HepG2 (cell line): ENCODE measurements around the gene BCO2. TPM values are rescaled to one million over a fixed set of nuclear protein-coding genes. Genes with fewer than 3 reads are reported as not detected.

Source experiments
- ATAC-seq: fragments of 200-7000 bp; cut with Tn5 transposase; 3 replicates; pipeline ENCODE4 v1.9.1; 2020; ENCODE audit warnings: mild to moderate bottlenecking, moderate library complexity
- BruUV-seq: library from RNA; stranded (reverse); fragments of 400-500 nt; replicated peaks from 2 replicates; lab custom pipeline; 2021; lab: Mats Ljungman, UMichigan
- CTCF ChIA-PET: fragments of 300-600 bp; formaldehyde crosslinking; extraction: SDS; loops from one replicate; lab custom pipeline; 2021; ENCODE audit warnings: low total read pairs, inconsistent platforms, low intra/inter-chr PET ratio; lab: Yijun Ruan, JAX
- POLR2A ChIA-PET: fragments of 350-600 bp; sonication (Branson Sonifier 250); formaldehyde crosslinking; loops from one replicate; lab custom pipeline; 2020; ENCODE audit warnings: antibody characterized with exemption, inconsistent platforms; lab: Yijun Ruan, JAX
- DNase-seq: peaks from one replicate; pipeline ENCODE4 v3.0.0-alpha.2; 2015; ENCODE audit warnings: low spot score
- FAIRE-seq: peaks from 3 replicates; lab custom pipeline; 2011; peaks lifted over from hg19 to GRCh38; lab: Jason Lieb, UNC
- H2AFZ ChIP-seq: one replicate; pipeline ENCODE4 v1.6.1; 2011; ENCODE audit warnings: low read length, inconsistent platforms
- H3K27ac ChIP-seq: fragments of 300-600 bp; 3 replicates; pipeline ENCODE4 v1.8.0; 2011; ENCODE audit warnings: mixed run types, mild to moderate bottlenecking, mixed read lengths, low read length, inconsistent platforms; ENCODE audit not compliant: insufficient read depth; ENCODE audit errors: extremely low read length
- H3K27me3 ChIP-seq, 2 experiments: fragments of 200-600 bp in 1 of 2; 2 replicates in 1 of 2; 3 replicates in 1 of 2; pipeline versions ENCODE4 v1.6.0 to v1.8.0; 2011; ENCODE audit warnings: low read length in 2 of 2, mild to moderate bottlenecking in 2 of 2, moderate library complexity in 2 of 2, inconsistent platforms in 1 of 2; ENCODE audit not compliant: insufficient read depth in 2 of 2, control insufficient read depth in 1 of 2
- H3K36me3 ChIP-seq, 2 experiments: fragments of 200-600 bp in 1 of 2; replicated peaks in 1 of 2; 2 replicates in 1 of 2; 3 replicates in 1 of 2; pipeline versions ENCODE4 v1.5.1 to v1.8.0; 2011; ENCODE audit warnings: low read length in 2 of 2, inconsistent platforms in 1 of 2; ENCODE audit not compliant: insufficient read depth in 2 of 2, control insufficient read depth in 1 of 2
- H3K4me1 ChIP-seq: 2 replicates; pipeline ENCODE4 v1.5.1; 2012; ENCODE audit warnings: low read length, inconsistent platforms; ENCODE audit not compliant: insufficient read depth
- H3K4me2 ChIP-seq: 2 replicates; pipeline ENCODE4 v1.6.0; 2011; ENCODE audit warnings: low read depth, low read length, inconsistent platforms
- H3K4me3 ChIP-seq, 3 experiments: fragments of 200-600 bp in 1 of 3; sonication (generic), shearing (Covaris generic) in 1 of 3; replicated peaks in 1 of 3; 2 replicates each; pipeline ENCODE4 v1.5.1; 2011 to 2016; ENCODE audit warnings: low read length in 3 of 3, inconsistent platforms in 2 of 3, low read depth in 2 of 3, mild to moderate bottlenecking in 2 of 3, control low read depth in 1 of 3, mixed read lengths in 1 of 3; ENCODE audit not compliant: insufficient read depth in 1 of 3
- H3K79me2 ChIP-seq: one replicate; pipeline ENCODE4 v1.6.1; 2011; ENCODE audit warnings: low read length, inconsistent platforms; ENCODE audit not compliant: insufficient read depth
- H3K9ac ChIP-seq: 2 replicates; pipeline ENCODE4 v1.6.0; 2011; ENCODE audit warnings: mild to moderate bottlenecking, low read depth, low read length, inconsistent platforms; ENCODE audit not compliant: insufficient read depth
- H3K9me3 ChIP-seq: 2 replicates; pipeline ENCODE4 v1.5.1; 2012; ENCODE audit warnings: mild to moderate bottlenecking, low read length
- H4K20me1 ChIP-seq: 2 replicates; pipeline ENCODE4 v1.6.0; 2011; ENCODE audit warnings: inconsistent platforms, mild to moderate bottlenecking, low read length, moderate library complexity; ENCODE audit not compliant: insufficient read depth
- CAMTA2 ChIP-seq: sonication (generic); formaldehyde crosslinking; IDR thresholded peaks from 2 replicates; pipeline ENCODE4 v1.4.0; 2020; ENCODE audit warnings: mild to moderate bottlenecking, missing genetic modification reagents, borderline replicate concordance
- CCDC6 ChIP-seq: sonication (generic); formaldehyde crosslinking; IDR thresholded peaks from 2 replicates; pipeline ENCODE4 v1.8.1; 2022; ENCODE audit warnings: mild to moderate bottlenecking, missing genetic modification reagents, moderate library complexity
- CENPBD1 ChIP-seq: sonication (generic); formaldehyde crosslinking; IDR thresholded peaks from 2 replicates; pipeline ENCODE4 v1.8.0; 2022; ENCODE audit warnings: missing genetic modification reagents, low read depth, mild to moderate bottlenecking, borderline replicate concordance
- EP300 ChIP-seq, 3 experiments: sonication (generic) in 1 of 3; formaldehyde crosslinking in 1 of 3; IDR thresholded peaks; 2 replicates each; pipeline versions ENCODE4 v1.5.1 to v1.6.1; 2011 to 2020; ENCODE audit warnings: low read depth in 2 of 3, low read length in 2 of 3, borderline replicate concordance in 1 of 3, improper control_type of control experiment in 1 of 3, mild to moderate bottlenecking in 1 of 3, missing genetic modification reagents in 1 of 3, moderate library complexity in 1 of 3
- HMG20B ChIP-seq: conservative IDR thresholded peaks from 2 replicates; pipeline ENCODE4 v1.6.1; 2016; ENCODE audit warnings: missing genetic modification reagents, missing compliant biosample characterization
- MATR3 ChIP-seq: sonication (generic); formaldehyde crosslinking; IDR thresholded peaks from 2 replicates; pipeline ENCODE4 v1.4.0; 2020; ENCODE audit warnings: missing genetic modification reagents
- MIXL1 ChIP-seq: IDR thresholded peaks from 2 replicates; pipeline ENCODE4 v1.6.1; 2016
- PAXIP1 ChIP-seq: sonication (generic); formaldehyde crosslinking; conservative IDR thresholded peaks from 2 replicates; pipeline ENCODE4 v1.4.0; 2020; ENCODE audit warnings: mild to moderate bottlenecking, missing genetic modification reagents, moderate library complexity
- PLSCR1 ChIP-seq: sonication (generic); formaldehyde crosslinking; IDR thresholded peaks from 2 replicates; pipeline ENCODE4 v1.5.0; 2020; ENCODE audit warnings: missing genetic modification reagents, mild to moderate bottlenecking, borderline replicate concordance
- SOX13 ChIP-seq, 3 experiments: fragments of 450-650 bp in 1 of 3; sonication (generic) in 1 of 3; formaldehyde crosslinking in 1 of 3; IDR thresholded peaks in 2 of 3; conservative IDR thresholded peaks in 1 of 3; 2 replicates each; pipeline versions ENCODE4 v1.5.0 to v1.6.1; 2016 to 2020; ENCODE audit warnings: antibody characterized with exemption in 1 of 3, mild to moderate bottlenecking in 1 of 3, missing compliant biosample characterization in 1 of 3, missing genetic modification reagents in 1 of 3, moderate library complexity in 1 of 3
- SOX6 ChIP-seq, 2 experiments: fragments of 450-650 bp in 1 of 2; sonication (generic) in 1 of 2; formaldehyde crosslinking in 1 of 2; IDR thresholded peaks; 2 replicates each; pipeline versions ENCODE4 v1.4.0 to v1.6.1; 2017 to 2020; ENCODE audit warnings: antibody characterized with exemption in 1 of 2, mild to moderate bottlenecking in 1 of 2, missing genetic modification reagents in 1 of 2
- ZNF160 ChIP-seq: sonication (generic); formaldehyde crosslinking; IDR thresholded peaks from 2 replicates; pipeline ENCODE4 v1.8.0; 2022; ENCODE audit warnings: mild to moderate bottlenecking, inconsistent platforms, missing genetic modification reagents
- whole genome bisulfite sequencing: methylation state at CpG from one replicate; pipeline ENCODE4 v1.1.6; 2017; ENCODE audit warnings: low lambda C conversion rate; 5-methylcytosine and 5-hydroxymethylcytosine counted together
- in situ Hi-C: cut with HindIII; loops from 2 replicates; pipeline ENCODE4 v1.10.0; 2017; ENCODE audit warnings: low pct_unique_long_range_greater_than_20kb; ENCODE audit not compliant: extremely low pct_ligation_motif_present
- intact Hi-C: fragments of 100-400 bp; cut with micrococcal nuclease; formaldehyde crosslinking; loops from one replicate; pipeline ENCODE4 v1.10.0; 2022; ENCODE audit not compliant: unreplicated experiment
- polyA plus RNA-seq, 8 experiments: library from polyadenylated mRNA; depleted of rRNA in 3 of 8; stranded (reverse) in 7 of 8; unstranded in 1 of 8; fragments of >200 nt; fragmentation: Illumina TruSeq in 4 of 8; extraction: Trizol in 4 of 8; gene quantifications; 2 replicates each; pipeline versions ENCODE4 v1.2.1 to v1.2.3, GENCODE V29; 2011 to 2016; ENCODE audit warnings: low read depth in 4 of 8, missing spikeins in 1 of 8, mixed read lengths in 1 of 8; ENCODE audit not compliant: insufficient read depth in 1 of 8
- total RNA-seq, 5 experiments: library from RNA; depleted of rRNA; stranded (reverse); fragments of >200 nt; fragmentation: Illumina TruSeq; extraction: Trizol; gene quantifications; 2 replicates each; pipeline ENCODE4 v1.2.3, GENCODE V29; 2016; ENCODE audit warnings: low read depth in 1 of 5
- TF ChIP-seq, protein P1 (sequence below): fragments of 450-650 bp; IDR thresholded peaks from 2 replicates; pipeline ENCODE4 v1.6.1; 2017; ENCODE audit warnings: mild to moderate bottlenecking
- TF ChIP-seq, protein P2 (sequence below): sonication (generic); formaldehyde crosslinking; IDR thresholded peaks from 2 replicates; pipeline ENCODE4 v1.8.0; 2022; ENCODE audit warnings: mild to moderate bottlenecking, missing genetic modification reagents, moderate library complexity

The BCO2 gene
- total and polyA plus RNA-seq, 2 of the 13 experiments (the other 11 are each of a cell fraction or from before 2014, with no cell fraction given), result 0.38 to 0.58 TPM

DNA sequence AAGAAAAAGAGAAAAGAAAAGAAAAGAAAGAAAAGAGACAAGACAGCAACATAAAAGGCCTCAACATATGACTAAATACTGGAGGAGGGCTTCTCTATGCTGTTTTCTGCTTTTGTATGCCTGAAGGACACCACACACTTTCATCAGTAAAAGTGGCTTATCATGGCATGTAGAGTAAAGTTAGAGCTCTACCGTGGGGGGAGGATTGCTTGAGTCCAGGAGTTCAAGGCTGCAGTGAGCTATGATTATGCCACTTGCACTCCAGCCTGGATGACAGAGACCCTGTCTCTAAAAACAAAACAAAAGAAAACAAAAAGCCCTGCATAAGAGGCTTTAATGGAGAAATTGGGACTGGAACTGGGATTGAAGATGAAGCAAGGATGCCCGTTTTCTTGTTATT is 56.6 kb downstream of the BCO2 start:
- Histone ChIP-seq H3K4me2 (peak overlapping the region; percentile 8), H3K27ac (peak overlapping the region; percentile 59), H3K4me1 (peaks cover 61% of the 10 kb centered on the region), H3K36me3 (peaks cover 5 to 40% of the 10 kb centered on the region in 2 experiments; a peak in 4 of 5 replicates), H3K27me3 (no peaks in the 10 kb centered on the region), H2AFZ (no peak overlapping the region), H3K9me3 (no peaks in the 10 kb centered on the region), H3K79me2 (peaks cover 14% of the 10 kb centered on the region), H3K9ac (no peak overlapping the region), H4K20me1 (no peaks in the 10 kb centered on the region), H3K4me3 (no peak overlapping the region)
- no TSS peak for BruUV-seq
- FAIRE-seq (peak; percentile 23), DNase-seq (peak; percentile 71), ATAC-seq (peak; percentile 90)
- in situ Hi-C loops (no loop called here), intact Hi-C loops (no loop called here)
- CTCF ChIA-PET, result no interaction called here
- 43% methylated on average over 2 of the region's 2 CpGs for WGBS
- POLR2A ChIA-PET, result no interaction called here
- TF ChIP-seq CAMTA2 (CRISPR knock-in tag) (no peak), MATR3 (no peak), CCDC6 (CRISPR knock-in tag) (no peak), SOX13 (IDR thresholded peaks at IDR 0.05) (no peak), SOX13 (CRISPR knock-in tag; conservative IDR thresholded peaks at IDR 0.05 in 1 of 2, IDR thresholded peaks at IDR 0.05 in 1 of 2) (peak in 1 of 2 experiments; percentile 72; a peak in 2 of 4 replicates), HMG20B (CRISPR knock-in tag) (no peak), PLSCR1 (no peak), PAXIP1 (peak; percentile 81), MIXL1 (CRISPR knock-in tag) (no peak; the same call in 1 of the 2 replicates), EP300 (IDR thresholded peaks at IDR 0.05; ENCODE audit: low read depth in 2 of 2, low read length in 2 of 2) (peak in 1 of 2 experiments; percentile 42; a peak in 2 of 4 replicates), EP300 (CRISPR knock-in tag; IDR thresholded peaks at IDR 0.05; ENCODE audit: borderline replicate concordance) (no peak; the same call in 1 of the 2 replicates), ZNF160 (CRISPR knock-in tag) (no peak), CENPBD1 (CRISPR knock-in tag) (no peak), SOX6 (IDR thresholded peaks at IDR 0.05) (no peak), SOX6 (CRISPR knock-in tag; IDR thresholded peaks at IDR 0.05) (peak; percentile 49)
- TF ChIP-seq, protein P1, sequence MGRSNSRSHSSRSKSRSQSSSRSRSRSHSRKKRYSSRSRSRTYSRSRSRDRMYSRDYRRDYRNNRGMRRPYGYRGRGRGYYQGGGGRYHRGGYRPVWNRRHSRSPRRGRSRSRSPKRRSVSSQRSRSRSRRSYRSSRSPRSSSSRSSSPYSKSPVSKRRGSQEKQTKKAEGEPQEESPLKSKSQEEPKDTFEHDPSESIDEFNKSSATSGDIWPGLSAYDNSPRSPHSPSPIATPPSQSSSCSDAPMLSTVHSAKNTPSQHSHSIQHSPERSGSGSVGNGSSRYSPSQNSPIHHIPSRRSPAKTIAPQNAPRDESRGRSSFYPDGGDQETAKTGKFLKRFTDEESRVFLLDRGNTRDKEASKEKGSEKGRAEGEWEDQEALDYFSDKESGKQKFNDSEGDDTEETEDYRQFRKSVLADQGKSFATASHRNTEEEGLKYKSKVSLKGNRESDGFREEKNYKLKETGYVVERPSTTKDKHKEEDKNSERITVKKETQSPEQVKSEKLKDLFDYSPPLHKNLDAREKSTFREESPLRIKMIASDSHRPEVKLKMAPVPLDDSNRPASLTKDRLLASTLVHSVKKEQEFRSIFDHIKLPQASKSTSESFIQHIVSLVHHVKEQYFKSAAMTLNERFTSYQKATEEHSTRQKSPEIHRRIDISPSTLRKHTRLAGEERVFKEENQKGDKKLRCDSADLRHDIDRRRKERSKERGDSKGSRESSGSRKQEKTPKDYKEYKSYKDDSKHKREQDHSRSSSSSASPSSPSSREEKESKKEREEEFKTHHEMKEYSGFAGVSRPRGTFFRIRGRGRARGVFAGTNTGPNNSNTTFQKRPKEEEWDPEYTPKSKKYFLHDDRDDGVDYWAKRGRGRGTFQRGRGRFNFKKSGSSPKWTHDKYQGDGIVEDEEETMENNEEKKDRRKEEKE, result no peak
- TF ChIP-seq, protein P2, sequence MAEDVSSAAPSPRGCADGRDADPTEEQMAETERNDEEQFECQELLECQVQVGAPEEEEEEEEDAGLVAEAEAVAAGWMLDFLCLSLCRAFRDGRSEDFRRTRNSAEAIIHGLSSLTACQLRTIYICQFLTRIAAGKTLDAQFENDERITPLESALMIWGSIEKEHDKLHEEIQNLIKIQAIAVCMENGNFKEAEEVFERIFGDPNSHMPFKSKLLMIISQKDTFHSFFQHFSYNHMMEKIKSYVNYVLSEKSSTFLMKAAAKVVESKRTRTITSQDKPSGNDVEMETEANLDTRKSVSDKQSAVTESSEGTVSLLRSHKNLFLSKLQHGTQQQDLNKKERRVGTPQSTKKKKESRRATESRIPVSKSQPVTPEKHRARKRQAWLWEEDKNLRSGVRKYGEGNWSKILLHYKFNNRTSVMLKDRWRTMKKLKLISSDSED (CRISPR knock-in tag), result no peak
